ENCODE measurements around the gene TET3. TPM values are rescaled to one million over a fixed set of nuclear protein-coding genes. Genes with fewer than 3 reads are reported as not detected.
A peak's percentile ranks its signal among the peaks of the same experiment; 100 is the strongest.

TET3 gene
- total RNA-seq, 2 experiments from 2014 or later: 22.2 to 24.1 TPM

DNA sequence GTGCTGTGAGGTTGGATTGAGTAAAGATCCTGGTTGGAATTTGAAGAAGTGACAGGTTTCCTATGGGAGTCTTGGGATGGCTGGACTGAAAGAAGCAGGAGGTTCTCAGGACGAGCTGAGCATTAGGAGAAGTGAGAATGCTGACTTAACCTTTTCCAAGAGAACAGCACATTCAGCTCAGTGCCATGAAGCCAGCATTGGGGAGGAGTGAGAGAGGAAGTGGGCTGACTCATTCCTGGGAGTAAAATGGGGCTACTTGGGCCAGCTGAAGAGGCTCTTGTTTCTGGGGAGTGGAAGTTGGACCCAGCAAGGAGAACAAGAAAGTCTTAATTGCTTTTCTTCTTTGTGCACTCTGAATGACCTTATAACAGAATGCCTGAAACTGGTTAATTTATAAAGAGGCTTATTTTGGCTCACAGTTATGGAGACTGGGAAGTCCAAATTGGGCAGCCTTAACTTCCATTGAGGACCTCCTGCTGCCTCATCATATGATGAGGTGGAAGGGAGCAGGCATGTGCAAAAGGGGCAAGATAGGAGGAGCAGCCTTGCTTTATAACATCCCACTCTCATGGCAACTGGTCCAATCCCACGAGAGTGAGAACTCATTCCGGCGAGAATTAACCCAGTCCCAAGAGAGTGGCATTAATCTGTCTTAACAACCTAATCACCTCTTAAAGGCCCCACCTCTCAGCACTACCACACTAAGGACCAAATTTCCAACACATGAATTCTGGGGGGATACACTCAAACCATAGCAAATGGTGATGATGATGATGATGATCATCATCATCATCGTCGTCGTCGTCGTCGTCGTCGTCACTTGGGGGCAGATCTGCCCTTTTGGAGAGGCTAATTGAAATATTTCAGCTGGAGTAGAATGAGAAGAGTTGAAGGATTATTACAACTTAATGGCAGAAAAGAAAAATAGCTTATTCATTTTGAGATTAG lies 31.9 kb upstream of the TET3 start:
- no peak for ATAC-seq (ENCODE audit: poor library complexity)
- no peaks in the 10 kb centered on the region for H3K27me3 Mint-ChIP-seq
- Histone ChIP-seq H3K36me3 (ENCODE audit: insufficient read depth, low read length) (peaks cover 80% of the 10 kb centered on the region), H3K4me3 (ENCODE audit: low read length) (no peak overlapping the region), H3K27me3 (ENCODE audit: control insufficient read depth in 1 of 2, insufficient read depth in 2 of 2, low read length in 2 of 2) (no peaks in the 10 kb centered on the region), H3K9me3 (ENCODE audit: control insufficient read depth in 1 of 2, insufficient read depth in 1 of 2, low read length in 2 of 2) (no peaks in the 10 kb centered on the region), H3K4me1 (ENCODE audit: insufficient read depth, low read length) (peaks cover 26% of the 10 kb centered on the region), H3K27ac (ENCODE audit: low read depth in 1 of 2, low read length in 2 of 2) (no peak overlapping the region)
- intact Hi-C loops (cut with DNase I, micrococcal nuclease): no loop called here
- H3K4me3 Mint-ChIP-seq: no peak overlapping the region
- peak in 2 of 14 experiments; percentile 46 to 52 for DNase-seq
- peaks cover 84% of the 10 kb centered on the region for H3K36me3 Mint-ChIP-seq (ENCODE audit: low read depth)
- peaks cover 69% of the 10 kb centered on the region for H3K4me1 Mint-ChIP-seq (ENCODE audit: low read depth)
- ChIA-PET CTCF (interaction anchor here (0.6 kb wide), 1 partner anchor 60 kb away, joined by 3 read pairs; the partner anchor contains the start of gene ACTG2), POLR2A (no interaction called here)
- H3K27ac Mint-ChIP-seq: peak overlapping the region; percentile 87
- TF ChIP-seq, protein P1, sequence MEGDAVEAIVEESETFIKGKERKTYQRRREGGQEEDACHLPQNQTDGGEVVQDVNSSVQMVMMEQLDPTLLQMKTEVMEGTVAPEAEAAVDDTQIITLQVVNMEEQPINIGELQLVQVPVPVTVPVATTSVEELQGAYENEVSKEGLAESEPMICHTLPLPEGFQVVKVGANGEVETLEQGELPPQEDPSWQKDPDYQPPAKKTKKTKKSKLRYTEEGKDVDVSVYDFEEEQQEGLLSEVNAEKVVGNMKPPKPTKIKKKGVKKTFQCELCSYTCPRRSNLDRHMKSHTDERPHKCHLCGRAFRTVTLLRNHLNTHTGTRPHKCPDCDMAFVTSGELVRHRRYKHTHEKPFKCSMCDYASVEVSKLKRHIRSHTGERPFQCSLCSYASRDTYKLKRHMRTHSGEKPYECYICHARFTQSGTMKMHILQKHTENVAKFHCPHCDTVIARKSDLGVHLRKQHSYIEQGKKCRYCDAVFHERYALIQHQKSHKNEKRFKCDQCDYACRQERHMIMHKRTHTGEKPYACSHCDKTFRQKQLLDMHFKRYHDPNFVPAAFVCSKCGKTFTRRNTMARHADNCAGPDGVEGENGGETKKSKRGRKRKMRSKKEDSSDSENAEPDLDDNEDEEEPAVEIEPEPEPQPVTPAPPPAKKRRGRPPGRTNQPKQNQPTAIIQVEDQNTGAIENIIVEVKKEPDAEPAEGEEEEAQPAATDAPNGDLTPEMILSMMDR (IDR thresholded peaks at IDR 0.05): no peak
- H3K9me3 Mint-ChIP-seq: no peaks in the 10 kb centered on the region

DNA sequence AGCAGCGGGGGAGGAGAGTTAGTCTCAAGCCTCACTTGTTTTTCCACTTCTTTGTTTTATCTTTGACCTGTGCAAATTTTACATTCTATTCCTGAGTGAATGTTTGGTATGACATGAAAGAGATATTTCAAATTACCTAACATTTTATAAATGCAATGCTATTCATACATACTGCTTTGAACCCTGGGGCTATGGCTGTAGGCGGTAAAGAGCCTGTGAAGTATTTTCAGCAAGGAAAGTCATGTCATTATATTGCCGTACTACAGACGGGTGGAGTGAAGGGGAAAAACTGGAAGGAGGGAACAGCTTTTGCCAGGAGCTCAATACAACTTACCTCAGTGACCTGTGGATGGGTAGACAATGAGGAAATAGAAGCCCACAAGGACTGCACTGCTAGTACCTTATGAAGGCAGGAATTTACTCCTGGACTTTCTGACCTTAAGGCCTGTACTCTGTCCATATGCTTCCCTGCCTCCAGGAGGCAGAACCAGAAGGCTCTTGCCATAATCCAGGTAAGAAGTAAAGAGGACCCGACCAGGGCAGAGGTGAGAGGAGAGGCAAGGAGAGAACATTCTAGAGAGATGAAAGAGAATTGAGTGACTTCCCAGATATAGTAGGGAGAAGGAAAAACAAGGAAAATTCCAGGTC lies 28.4 kb upstream of the TET3 start:
- H3K9me3 ChIP-seq (ENCODE audit: control insufficient read depth in 1 of 2, insufficient read depth in 1 of 2, low read length in 2 of 2): no peaks in the 10 kb centered on the region
- CTCF ChIA-PET: no interaction called here
- Mint-ChIP-seq H3K4me1 (ENCODE audit: low read depth) (peaks cover 37% of the 10 kb centered on the region), H3K36me3 (ENCODE audit: low read depth) (peaks cover 83% of the 10 kb centered on the region), H3K9me3 (no peaks in the 10 kb centered on the region), H3K27ac (peak overlapping the region; percentile 51), H3K27me3 (no peaks in the 10 kb centered on the region), H3K4me3 (no peak overlapping the region)
- POLR2A ChIA-PET: interaction anchor here (0.7 kb wide), 1 partner anchor 242 kb away, joined by 3 read pairs; the partner anchor contains the start of gene MTHFD2
- H3K4me3 ChIP-seq (ENCODE audit: low read length): no peak overlapping the region
- TF ChIP-seq, protein P1 (IDR thresholded peaks at IDR 0.05): no peak
- H3K36me3 ChIP-seq (ENCODE audit: insufficient read depth, low read length): peaks cover 75% of the 10 kb centered on the region
- H3K27ac ChIP-seq (ENCODE audit: low read depth in 1 of 2, low read length in 2 of 2): no peak overlapping the region
- DNase-seq: no peak
- H3K27me3 ChIP-seq (ENCODE audit: control insufficient read depth in 1 of 2, insufficient read depth in 2 of 2, low read length in 2 of 2): no peaks in the 10 kb centered on the region
- peaks cover 5% of the 10 kb centered on the region for H3K4me1 ChIP-seq (ENCODE audit: insufficient read depth, low read length)
- intact Hi-C loops (cut with DNase I, micrococcal nuclease): no loop called here
- no peak for ATAC-seq (ENCODE audit: poor library complexity)

DNA sequence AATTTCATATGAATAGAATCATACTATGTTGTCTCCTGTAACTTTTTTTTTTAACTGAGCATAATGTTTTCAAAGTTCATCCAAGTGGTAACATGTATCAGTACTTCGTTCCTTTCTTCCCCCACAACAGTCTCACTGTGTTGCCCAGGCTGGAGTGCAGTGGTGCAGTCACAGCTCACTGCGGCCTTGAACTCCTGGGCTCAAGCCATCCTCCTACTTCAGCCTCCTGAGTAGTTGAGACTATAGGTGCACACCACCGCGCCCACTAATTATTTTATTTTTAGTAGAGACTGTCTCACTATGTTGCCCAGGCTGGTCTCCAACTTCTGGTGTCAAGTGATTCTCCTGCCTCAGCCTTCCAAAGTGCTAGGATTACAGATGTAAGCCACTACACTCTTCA lies 23.4 kb upstream of the TET3 start:
- ChIA-PET CTCF (no interaction called here), POLR2A (no interaction called here)
- Histone ChIP-seq H3K36me3 (ENCODE audit: insufficient read depth, low read length) (peaks cover 30% of the 10 kb centered on the region), H3K27me3 (ENCODE audit: control insufficient read depth in 1 of 2, insufficient read depth in 2 of 2, low read length in 2 of 2) (no peaks in the 10 kb centered on the region), H3K9me3 (ENCODE audit: control insufficient read depth in 1 of 2, insufficient read depth in 1 of 2, low read length in 2 of 2) (no peaks in the 10 kb centered on the region), H3K4me3 (ENCODE audit: low read length) (no peak overlapping the region), H3K27ac (ENCODE audit: low read depth in 1 of 2, low read length in 2 of 2) (no peak overlapping the region), H3K4me1 (ENCODE audit: insufficient read depth, low read length) (peaks cover 6% of the 10 kb centered on the region)
- H3K9me3 Mint-ChIP-seq: no peaks in the 10 kb centered on the region
- H3K4me3 Mint-ChIP-seq: no peak overlapping the region
- DNase-seq (no peak), ATAC-seq (ENCODE audit: poor library complexity) (no peak)
- peaks cover 51% of the 10 kb centered on the region for H3K36me3 Mint-ChIP-seq (ENCODE audit: low read depth)
- H3K4me1 Mint-ChIP-seq (ENCODE audit: low read depth): peaks cover 33% of the 10 kb centered on the region
- intact Hi-C loops (cut with DNase I, micrococcal nuclease): no loop called here
- H3K27me3 Mint-ChIP-seq: no peaks in the 10 kb centered on the region
- TF ChIP-seq, protein P1 (IDR thresholded peaks at IDR 0.05): no peak
- no peak overlapping the region for H3K27ac Mint-ChIP-seq

Data from CD4-positive, alpha-beta T cell (primary cell).